Hematopoietic multipotent progenitor cell treated with erythropoietin and hydrocortisone succinate and interleukin-3 and kit ligand, for 17 days (in vitro differentiated cells): ENCODE measurements around the gene IQSEC2.
A peak's percentile ranks its signal among the peaks of the same experiment; 100 is the strongest.

Experiments
- DNase-seq: peaks from one replicate; pipeline ENCODE4 v3.0.0-alpha.2; 2015; ENCODE audit warnings: low spot score

The IQSEC2 gene

GRCh38 chrX:53281321-53281822, at the start of gene IQSEC2:
Gene IQSEC2, minus strand, starts transcription at chrX:53281584.
- no peak for DNase-seq

DNA sequence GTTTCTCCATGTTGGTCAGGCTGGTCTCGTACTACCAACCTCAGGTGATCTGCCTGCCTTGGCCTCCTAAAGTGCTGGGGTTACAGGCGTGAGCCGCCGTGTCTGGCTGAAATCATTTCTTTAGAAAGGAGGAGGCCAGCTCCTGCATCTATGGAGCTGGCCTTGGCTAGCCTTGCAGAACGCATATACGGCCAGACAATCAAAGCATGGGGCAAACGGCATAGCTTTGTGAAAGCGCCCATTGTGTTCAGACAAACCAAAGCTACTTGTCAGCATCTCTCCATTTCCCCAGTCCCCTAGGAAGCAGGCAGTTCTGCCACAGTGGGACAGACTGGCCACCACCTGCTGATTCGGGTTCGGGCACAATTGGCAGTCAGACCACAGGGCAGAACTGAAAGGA, 48.9 kb upstream of the IQSEC2 start:
- DNase-seq = no peak

DNA sequence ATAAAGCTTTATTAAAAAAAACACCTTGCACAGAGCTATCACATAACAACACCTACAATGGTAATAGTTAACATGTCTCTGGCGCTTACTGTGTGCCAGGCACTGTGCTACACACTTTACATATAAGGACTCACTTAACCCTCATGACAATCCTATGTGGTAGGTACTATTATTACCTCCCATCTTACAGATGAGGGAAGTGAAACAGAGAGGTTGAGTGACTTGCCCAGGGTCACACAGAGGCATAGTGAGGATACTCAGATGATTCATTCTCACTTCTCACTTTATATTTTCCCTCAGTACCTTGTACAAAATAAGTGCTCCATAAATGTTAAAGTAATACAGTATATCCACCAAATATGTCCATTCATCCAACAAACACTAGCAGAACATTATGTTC, 43.4 kb upstream of the IQSEC2 start:
- no peak for DNase-seq

DNA sequence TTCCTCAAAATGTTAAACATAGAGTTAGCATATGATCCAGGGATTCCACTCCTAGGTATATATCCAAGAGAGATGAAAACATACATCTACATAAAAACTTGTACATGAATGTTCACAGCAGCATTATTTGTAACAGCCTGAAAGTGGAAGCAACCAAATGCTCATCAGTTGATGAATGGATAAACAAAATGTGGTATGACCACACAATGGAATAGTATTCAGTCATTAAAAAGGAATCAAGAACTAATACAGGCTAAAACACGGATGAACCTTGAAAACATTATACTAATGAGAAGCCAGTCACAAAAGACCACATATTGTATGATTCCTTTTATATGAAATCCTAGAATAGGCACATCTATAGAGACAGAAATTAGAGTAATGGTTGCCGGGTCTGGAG, 42.7 kb upstream of the IQSEC2 start:
- DNase-seq = no peak

DNA sequence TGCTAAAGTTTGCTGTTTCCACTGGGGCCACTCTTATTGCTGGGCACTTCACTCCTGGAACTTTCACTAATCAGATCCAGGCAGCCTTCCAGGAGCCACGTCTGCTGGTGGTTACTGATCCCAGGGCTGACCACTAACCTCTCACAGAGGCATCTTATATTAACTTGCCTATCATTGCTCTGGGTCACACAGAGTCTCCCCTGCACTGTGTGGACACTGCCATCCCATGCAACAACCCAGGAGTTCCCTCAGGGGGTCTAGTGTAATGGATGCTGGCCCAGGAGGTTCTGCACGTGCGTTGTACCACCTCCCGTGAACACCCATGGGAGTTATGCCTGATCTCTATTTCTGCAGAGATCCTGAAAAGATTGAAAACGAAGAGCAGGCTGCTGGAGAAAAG, 41.8 kb upstream of the IQSEC2 start:
- DNase-seq = no peak

DNA sequence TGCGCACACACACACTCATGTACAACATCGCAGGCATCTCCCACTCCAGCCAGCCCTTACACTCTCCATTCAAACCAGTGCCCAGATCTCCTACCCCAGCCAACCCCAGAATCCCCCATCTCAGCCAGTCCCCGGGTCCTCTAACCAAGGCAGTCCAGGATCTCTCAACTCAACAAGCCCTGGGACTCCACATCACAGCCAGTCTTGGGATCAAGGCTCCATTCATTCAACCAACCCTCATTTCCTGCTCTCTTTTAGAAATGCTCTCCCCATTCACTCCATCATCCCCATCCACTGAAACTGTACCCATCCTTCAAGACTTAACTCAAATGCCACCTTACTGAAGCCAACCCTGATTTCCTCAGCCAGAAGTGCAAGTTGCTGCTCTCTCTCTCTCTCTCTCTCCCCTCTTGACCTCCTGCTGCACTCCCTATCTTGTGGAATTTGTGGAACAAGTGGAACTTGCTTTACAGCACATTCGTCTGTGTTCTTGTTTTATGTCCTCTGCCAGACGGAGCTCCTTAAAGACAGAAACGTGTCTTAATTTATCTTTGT, 40.6 kb upstream of the IQSEC2 start:
- no peak for DNase-seq

- DNase-seq = no peak
Measured at GRCh38 chrX:53321230-53321942, 40.0 kb upstream of the IQSEC2 start.

- DNase-seq = no peak
Measured at GRCh38 chrX:53320543-53321229, 39.3 kb upstream of the IQSEC2 start.

DNA sequence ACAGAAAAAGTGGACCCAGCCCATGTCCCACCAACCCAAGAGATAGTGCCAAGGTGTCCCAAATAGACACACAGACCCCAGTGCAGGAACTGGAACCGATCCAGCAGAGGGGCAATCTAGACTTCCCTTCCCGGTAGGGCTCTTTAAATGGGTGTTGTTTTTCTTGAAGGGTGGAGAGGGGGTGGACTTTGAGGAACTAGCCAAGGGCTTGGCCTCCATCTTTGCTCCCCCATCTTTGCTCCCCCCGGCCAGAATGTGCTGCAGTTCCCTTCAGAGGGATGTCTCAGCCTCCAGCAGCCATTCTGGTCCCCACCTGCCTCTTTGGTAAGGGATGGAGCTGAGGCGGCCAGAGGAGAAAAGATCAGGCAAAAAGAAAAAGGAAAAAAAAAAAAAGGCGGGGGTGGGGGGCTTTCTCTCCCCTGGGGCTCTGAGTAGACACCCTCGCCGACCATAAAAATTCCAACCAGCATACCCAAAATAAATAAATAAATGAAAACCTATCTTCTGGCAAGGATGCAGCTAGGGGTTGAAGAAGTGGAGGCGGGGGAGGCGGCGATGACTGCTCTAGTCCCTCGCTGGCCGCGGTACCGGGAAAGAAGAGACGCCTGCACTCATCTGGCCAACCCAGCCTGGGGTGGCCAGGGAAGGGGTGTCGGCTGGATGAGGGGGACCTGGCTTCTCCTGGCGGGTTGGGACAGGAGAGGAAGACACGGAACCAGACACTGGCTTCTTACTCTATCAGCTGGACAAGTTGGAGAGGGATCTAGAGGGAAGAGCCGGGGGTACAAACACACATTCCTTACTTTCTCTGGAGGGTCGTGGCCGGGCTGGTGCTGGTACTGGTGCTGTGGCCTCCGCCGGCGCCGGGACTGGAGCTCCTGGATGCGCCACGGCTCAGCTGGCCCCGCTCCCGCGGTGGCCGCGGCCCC, 38.5 kb upstream of the IQSEC2 start:
- DNase-seq = no peak

DNA sequence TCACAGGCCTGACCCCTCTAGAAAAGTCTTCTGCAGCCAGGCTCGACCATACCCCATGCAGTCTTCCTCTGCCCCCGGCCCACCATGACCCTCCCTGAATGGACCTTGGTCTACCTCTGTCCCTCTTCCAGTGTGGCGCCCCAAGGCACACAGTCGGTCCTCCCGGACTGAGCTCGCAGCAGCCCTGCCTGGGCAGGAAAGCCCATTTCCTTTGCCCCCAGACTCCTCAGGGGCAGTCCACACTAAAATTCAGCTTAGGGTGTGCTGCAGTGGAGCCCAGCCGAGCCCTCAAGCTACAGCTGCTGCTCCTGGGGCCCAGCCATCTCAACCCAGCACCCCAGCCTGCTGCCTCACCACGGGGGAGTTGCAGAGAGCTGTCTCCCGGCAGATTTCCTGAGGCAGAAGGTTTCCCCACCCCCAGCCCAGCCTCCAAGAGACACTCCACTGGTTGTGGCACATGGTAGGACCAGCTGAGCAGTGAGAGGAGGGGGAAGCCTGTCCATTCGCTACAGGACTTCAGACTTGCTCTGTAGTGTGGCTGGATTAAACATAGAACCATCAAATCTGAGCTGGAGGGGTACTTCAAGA, 37.5 kb upstream of the IQSEC2 start:
- no peak for DNase-seq

GRCh38 chrX:53317365-53318069, 36.1 kb upstream of the IQSEC2 start:
- DNase-seq = peak; percentile 41

DNA sequence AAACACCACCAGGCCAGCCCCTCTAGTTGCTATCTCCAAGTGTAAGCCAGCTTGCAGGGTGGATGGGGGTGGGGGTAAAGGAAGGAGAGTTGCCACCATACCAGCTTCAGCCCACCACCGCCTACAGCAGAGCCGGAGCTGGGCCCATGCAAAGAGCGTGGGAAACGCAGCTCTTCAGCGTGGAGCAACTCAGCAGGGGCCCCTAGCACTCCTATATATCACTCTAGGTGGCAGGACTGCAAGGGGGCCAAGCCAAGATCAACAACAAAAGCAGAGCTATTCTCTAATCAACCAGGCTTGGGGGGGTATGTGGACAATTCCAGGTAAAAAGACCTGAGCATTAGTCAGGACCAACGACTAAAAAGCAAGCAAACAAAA, 35.5 kb upstream of the IQSEC2 start:
- no peak for DNase-seq

DNA sequence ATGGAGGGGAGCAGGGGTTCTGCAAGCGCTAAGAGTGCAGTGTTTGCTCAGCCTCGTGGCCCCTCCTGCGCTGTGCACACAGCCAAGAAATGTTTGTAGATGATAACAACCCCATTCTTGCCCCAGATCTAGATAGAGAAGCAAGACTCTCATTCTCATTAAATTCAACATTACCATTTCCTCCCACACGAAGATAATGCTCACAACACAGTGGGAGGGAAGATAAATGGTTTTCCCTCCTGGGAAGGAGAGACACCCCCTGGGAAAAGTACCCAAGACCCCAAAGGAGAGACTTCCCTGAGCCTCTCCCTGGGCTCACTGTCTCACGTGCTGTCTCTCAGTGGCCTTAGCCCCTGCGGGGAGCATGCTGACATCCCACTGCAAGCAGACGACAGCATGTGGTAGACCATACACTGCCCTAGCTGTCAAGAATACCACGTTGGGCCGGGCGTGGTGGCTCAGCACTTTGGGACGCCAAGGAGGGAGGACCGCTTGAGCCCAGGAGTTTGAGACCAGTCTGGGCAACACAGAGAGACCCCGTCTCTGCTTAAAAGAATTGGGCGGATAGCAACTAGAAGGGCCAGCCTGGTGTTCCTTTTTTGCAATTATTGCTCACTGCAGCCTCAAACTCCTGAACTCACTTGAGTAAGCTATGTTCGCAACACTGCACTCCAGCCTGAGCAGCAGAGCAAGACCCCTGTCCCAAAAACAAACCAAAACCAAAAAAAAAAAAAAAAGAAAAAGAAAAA, 34.9 kb upstream of the IQSEC2 start:
- DNase-seq = no peak

DNA sequence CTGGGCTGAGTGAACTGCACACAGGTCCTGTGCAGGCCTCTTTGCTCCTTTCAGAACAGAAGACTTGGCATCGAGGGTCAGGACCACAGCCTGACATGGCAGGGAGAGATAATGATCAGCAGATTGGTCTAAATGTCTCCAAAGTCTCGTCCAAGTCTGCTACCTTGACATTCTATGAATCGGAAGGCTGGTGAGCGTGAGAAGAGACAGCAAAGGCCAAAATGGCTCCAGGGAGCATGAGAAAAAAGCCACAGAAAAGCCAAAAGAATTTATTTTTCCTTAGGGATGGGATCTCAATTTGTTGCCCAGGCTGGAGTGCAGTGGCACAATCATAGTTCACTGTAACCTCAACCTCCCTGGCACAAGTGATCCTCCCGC, 32.3 kb upstream of the IQSEC2 start:
- DNase-seq = no peak

DNA sequence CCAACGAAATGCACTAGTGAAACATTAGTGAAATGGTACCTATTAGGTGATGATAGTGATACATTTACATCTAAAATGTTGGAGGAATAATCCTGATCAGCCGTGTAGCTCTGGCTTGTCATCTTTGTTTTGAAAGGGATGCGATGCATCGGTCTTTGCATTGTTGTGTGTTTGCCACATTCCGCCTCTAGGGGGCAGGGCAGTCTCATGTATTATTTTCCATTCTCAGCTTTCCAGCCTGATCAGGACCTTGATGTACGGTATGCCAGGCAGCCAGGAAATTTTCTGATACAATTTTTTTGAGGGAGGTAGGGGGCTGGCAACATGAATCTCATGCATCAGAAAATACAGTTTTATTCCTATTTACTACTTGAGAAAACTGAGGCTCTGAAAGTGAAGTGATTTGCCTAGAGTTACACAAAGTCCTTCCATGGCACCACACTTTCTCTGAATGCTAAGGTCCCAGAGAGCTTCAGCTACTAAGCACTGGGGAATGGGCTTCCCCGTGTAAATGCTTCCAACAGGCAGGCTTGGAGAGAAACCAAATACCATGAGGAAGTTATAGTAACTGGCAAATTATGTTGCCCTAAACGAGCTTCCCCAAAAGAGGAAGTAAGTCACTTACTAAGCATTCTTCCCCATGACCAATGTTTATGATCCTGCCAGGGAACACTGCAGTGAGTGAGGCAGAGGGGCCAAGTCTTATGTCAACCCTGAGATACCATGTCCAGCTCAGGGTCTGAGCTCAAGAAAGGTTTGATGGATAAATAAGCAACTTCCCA, 31.8 kb upstream of the IQSEC2 start:
- peak; percentile 61 for DNase-seq

DNA sequence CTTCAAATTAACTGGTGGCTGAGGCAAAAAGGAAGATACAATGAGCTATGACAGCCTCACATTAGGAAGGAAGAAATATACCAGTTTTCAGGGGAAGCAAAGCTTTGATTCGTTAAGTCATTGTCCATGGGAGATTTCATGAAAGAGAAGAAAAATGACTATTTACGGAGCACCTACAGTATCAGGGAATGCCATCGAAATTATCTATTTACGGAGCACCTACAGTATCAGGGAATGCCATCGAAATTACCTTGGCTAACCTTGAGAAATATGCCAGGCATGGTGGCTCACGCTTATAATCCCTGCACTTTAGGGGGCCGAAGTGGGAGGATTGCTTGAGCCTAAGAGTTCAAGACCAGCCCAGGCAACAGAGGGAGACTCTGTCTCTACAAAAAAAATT, 28.5 kb upstream of the IQSEC2 start:
- no peak for DNase-seq

DNA sequence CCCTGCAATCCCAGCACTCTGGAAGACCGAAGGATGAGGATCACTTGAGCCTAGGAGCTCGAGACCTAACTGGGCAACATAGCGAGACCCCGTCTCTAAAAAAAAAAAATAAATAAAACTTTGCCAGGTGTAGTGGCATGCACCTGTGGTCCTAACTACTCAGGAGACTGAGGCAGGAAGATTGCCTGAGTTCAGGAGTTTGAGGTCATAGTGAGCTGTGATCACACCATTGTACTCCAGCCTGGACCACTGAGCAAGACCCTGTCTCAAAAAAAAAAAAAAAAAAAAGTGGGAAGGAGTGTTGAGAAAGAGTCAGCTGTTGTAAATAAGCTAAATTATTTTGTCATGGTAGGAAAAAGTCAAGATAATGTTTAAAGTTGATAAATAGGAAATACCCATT, 27.5 kb upstream of the IQSEC2 start:
- DNase-seq = no peak

DNA sequence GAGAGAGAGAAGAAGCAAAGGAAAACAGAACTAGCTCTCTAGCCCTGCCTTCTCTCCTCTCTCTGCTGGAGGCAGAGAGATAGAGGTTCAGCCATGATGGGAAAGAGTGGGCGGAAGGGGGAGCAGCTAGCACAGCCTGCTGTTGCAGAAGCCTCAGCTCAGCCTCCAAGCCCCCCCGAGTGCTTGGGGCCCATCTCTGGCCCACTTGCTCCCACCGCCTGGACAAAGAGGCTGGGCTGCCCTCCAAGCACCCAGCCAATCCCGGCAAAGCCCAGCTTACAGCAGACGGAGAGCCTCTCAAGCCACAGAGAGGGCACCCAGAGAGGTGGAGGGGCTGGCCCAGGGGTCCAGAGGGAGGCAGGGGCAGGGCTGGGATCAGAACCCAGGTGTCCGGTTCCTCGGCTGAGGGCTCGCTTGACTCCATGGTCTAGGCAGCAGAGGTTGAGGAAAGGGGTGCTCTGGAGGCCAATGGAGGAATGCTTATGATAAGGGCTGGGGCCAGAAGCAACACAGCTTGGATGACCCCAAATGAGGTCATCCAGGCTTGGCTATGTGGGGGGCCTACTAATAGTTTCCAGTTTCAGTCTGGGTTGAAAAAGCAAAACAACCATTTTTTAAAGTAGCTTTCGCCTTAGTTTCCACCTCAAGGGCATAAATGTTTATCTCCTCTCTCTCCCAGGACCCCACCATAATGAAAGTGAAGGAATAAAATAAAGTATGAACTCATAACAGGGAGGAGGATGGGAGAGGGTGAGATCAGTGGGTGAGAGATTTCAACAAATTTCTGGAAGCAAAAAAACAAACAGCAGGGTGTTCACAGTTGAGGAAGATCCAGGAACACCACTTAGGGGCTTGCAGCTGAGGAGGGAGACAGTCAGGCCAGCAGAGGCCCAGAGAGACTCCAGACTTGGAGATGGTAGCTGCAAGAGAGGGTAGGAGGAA, 24.9 kb upstream of the IQSEC2 start:
- DNase-seq = no peak
